MM.1S (cell line): ENCODE measurements around the gene VSIG10L.

Experiments
- EZH2 ChIP-seq: fragments of 300-600 bp; sonication (generic); optimal IDR thresholded peaks from 2 replicates; pipeline ENCODE3; 2017; ENCODE audit warnings: low read depth, mild to moderate bottlenecking, antibody characterized with exemption, low read length, mixed read lengths
- TF ChIP-seq, protein P1 (sequence below): fragments of 300-600 bp; sonication (generic); IDR thresholded peaks from 2 replicates; pipeline ENCODE4 v1.5.1; 2016; ENCODE audit warnings: antibody characterized with exemption, low read length, mixed read lengths

- TF ChIP-seq, protein P1, sequence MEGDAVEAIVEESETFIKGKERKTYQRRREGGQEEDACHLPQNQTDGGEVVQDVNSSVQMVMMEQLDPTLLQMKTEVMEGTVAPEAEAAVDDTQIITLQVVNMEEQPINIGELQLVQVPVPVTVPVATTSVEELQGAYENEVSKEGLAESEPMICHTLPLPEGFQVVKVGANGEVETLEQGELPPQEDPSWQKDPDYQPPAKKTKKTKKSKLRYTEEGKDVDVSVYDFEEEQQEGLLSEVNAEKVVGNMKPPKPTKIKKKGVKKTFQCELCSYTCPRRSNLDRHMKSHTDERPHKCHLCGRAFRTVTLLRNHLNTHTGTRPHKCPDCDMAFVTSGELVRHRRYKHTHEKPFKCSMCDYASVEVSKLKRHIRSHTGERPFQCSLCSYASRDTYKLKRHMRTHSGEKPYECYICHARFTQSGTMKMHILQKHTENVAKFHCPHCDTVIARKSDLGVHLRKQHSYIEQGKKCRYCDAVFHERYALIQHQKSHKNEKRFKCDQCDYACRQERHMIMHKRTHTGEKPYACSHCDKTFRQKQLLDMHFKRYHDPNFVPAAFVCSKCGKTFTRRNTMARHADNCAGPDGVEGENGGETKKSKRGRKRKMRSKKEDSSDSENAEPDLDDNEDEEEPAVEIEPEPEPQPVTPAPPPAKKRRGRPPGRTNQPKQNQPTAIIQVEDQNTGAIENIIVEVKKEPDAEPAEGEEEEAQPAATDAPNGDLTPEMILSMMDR: no peak
- no peak for TF ChIP-seq EZH2
Measured at GRCh38 chr19:51339313-51339686, 2.6 kb downstream of the VSIG10L start.
